RPMI7951 (cell line): Measurements from ENCODE around the gene KLC1. TPM values are rescaled to one million over a fixed set of nuclear protein-coding genes. Genes with fewer than 3 reads are reported as not detected.

Experiments
- DNase-seq: peaks from one replicate; pipeline ENCODE4 v3.0.0-alpha.2; 2012; ENCODE audit warnings: low read depth
- total RNA-seq: library from RNA; depleted of rRNA; stranded (reverse); fragments of >200 nt; shearing (Covaris generic); gene quantifications from 2 replicates; pipeline ENCODE4 v1.2.3, GENCODE V29; 2014

Gene KLC1
- total RNA-seq, 1 experiment from 2014 or later: 89.5 TPM

DNA sequence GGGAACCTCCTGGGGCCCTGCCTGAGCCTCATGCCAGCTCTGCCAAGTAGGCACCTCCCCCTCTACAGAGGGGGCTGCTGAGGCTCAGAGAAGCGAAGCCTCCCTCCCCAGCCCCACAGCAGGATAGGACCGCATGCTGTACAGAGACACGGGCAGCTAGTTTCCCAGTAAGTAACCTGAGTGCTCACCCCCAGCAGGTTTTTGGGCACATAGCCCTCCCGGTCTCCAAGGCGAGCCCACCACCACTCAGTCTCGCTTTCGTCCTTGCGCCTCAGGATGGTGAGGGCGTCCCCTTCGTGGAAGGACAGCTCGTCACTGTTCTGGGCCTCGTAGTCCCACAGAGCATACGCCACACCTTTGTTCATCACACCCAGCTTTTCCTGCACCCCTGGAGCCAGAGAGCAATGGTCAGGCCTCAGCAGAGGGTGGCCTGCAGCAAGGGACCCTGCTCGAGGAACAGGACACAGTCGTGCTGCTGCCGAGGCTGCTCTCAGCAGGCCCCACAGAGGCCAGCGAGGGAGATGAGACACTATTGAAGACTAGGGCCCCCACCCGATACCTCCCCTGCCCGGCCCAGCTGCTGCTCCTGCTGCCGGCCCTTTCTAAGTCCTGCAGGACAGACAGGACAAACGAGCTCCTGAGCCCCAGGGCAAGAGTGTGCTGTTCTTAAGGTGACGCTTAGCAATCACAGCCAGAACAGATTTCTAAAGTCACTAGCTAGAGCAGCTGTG, 107.0 kb downstream of the KLC1 start:
- DNase-seq: no peak

DNA sequence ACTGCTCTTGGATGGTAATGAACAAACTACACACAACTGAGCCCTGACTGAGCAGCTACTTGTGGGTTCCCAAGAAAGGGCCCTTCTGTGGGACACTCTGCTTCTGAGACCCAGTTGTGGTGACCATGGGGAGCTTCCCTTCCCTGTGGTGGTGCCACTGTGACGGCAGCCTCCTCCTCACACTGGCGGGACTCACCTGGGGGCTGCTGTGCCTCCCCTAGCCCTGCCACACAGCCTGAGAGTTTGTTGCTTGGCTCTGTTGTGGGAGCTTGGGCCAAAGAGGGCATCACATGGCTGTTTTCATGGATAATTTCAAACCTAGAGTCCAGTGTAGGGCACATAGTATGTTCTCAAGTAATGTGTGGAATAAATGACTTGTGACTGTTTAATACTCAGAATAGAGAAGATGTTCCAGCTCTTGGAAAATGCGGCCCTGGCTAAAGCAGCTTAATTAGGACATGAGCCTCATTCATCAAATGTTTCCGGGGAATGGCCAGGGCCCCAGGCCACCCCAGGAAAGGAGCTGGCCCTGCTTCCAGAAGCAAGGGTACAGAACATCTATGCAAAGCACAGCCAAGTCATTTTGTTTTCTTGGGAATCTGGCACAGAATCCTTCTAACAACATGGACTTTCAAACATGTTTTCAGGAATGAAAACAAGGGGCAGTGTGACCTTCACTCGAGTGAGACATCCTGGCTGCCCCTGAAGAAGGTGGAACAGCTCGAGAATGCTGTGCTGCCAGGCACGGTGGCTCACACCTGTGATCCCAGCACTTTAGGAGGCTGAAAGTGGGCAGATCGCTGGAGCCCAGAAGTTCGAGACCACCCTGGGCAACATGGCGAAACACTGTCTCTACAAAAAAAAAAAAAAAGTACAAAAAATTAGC, 107.8 kb downstream of the KLC1 start:
- DNase-seq: no peak

DNA sequence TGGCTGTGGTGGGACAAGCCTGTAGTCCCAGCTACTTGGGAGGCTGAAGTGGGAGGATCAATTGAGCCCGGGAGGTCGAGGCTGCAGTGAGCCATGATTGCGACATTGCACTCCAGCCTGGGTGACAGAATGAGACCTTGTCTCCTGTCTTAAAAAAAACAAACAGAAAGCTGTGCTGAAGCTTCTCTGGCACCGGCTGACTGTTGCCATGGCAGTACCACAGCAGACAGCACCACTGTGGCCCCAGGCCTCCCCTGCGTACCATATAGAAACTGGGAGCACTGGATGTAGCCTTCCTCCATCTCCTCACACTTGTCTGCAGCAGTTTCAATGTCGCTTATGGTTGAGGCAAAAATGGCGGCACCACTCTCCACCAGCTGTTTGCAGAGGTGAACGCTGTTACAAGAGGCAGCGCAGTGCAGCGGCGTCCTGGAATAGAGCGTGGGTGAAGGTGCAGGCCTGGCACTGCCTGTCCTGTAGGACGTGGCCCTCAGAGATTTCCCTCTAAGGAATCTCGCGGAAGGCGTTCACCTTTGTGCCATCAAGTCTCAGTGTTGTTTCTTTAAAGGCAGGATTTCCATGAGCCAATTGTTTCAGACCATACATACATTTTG, 108.5 kb downstream of the KLC1 start:
- no peak for DNase-seq

DNA sequence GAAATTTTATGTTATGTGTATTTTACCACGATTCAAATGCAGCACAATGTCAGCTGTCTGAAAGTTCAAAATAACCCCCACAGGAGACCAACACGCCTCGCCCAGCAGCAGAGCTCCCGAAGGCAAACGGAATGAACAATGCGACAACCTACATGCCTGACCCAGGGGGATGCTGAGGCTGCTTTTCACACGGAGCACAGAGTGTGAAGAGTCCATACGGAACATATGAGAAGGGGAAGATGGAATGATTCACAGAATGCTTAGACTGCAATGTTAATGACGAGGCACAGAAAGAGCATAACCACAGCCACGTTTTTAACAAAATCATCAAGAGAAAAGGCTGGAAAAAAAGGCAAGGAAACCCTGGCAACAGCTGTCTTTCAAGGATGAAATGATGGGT, 109.2 kb downstream of the KLC1 start:
- no peak for DNase-seq

DNA sequence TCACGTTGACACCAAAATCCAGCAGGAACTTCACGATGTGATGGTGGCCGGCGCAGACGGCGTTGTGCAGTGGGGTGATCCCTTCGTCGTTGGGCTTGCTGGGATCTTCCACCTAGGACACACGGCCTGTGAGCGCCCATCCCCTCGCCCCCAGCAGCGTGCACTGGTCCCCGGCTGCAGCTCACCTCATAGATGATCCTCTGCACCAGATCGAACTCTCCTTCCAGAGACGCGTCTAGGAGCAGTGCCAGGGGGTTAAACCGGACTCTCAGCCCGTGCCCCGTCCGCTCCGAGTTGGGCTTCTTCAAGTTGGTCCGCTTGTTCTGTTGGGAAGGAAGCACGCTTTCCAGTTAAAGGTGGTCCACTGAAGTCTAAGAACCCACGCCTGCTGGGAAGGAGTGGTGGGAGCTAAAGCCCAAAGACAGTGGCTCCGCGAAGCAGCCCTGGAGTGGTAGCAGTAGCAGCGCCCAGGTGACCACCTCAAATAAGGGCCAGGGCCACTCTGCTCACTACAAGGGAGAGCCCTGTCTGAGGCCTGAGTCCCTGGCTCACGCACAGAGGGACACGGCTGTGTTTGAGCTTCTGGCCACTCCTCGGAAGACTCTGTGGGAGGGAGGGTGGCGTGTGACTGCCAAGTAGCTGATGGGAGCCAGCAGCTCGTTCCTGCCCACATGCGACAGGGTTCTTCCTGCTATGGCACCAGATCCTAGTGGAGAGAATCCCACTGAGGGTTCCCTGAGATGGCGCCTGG, 109.9 kb downstream of the KLC1 start:
- no peak for DNase-seq

DNA sequence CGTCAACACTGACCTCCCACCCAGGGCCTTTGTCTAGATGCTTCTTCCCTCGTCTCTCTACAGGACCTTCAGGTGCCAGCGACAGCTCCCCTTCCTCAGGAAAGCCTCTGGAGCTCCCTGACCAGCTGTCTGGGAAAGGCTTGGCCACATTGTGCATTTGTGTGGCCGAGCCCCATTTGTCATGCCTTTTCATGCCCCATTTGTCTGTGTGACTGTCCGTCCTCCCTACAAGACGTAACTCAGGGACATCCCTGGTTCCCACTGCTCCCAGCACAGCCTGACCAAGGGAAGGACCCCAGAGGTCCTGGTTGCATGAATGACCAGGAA, 110.4 kb downstream of the KLC1 start:
- no peak for DNase-seq

DNA sequence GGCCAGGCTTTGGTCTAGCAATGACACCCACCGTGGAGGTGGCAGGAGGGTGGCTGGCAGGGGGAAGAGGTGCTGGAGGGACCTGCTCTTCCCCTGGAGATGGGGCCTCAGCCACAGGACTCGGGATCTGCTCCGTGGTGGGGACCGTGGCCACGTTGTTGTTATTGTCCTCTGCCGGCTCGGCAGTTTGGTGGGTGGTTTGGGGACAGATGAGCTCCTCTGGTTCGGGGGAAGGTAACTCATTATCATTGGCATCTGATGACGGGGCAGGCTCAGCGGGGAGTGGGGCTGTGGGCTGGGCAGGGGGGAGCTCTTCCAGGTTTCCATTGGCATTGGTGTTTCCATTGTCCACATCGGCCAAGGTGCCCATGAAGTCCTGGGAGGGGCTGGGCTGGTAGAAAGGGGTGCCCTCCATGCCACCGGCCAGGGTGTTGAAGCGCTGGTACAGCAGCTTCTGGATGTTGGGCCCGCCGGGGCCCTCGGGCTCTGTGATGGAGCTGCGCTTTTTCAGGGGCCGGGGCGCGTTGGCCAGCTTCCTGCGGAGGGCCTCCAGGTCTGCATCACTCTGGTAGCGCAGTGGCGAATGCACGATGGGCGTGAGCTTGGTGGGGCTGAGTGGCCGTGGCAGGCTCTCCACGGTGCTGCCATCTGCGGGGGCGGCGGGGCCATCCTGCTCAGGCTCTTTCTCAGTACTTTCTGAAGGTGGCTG, 110.9 kb downstream of the KLC1 start:
- no peak for DNase-seq

DNA sequence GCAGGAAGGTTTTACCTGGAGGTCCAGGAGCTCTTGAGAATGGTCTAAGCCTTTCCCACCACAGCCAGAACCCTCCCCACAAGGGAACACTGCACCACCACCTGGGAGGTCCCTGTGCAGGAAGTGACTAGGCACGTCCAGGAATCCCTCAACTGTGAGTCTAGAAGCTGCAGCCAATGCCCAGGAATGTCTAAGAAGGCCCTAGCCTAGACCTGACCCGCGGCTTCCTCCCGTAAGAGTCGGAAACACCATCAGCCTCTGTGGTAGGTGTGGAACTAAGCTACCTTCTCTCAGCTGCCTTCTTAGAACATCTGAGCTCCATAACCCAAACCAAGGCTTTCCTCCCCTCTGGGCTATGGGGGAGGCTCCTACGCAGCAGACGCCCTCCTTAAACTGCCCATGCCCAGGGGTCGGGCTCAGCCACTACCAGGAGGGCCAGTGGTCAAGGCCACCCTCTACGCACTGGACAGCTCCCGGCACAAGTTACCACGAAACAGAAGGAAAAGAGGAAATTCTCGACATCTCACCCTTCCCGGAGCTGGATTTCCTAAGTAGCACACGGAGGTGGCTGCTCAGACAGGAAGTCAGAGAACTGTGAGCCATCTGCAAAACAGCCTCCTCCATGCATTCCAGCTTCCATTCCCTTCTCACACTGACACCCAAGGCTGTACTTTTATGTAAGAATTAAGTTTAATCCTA, 112.1 kb downstream of the KLC1 start:
- DNase-seq: no peak

DNA sequence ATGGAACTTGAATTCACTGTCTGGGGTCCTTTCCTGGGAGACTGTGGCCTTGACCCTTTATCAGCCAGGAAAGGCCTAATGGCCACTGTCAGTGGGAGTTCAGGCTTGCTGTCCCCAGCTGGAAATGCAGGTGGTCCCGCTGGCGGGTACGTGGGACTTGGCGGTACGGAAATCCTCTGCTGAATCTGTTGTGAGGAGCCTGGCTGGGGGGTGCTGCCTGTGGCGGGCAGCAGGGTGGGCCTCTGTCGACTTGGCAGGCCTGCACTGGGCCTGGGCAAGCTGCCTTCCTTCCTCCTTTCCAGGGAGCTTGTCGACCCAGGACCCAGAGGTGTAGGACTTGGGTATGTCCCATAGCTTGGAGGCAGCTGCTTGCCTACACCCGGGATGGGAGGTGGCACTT, 112.9 kb downstream of the KLC1 start:
- DNase-seq: no peak

DNA sequence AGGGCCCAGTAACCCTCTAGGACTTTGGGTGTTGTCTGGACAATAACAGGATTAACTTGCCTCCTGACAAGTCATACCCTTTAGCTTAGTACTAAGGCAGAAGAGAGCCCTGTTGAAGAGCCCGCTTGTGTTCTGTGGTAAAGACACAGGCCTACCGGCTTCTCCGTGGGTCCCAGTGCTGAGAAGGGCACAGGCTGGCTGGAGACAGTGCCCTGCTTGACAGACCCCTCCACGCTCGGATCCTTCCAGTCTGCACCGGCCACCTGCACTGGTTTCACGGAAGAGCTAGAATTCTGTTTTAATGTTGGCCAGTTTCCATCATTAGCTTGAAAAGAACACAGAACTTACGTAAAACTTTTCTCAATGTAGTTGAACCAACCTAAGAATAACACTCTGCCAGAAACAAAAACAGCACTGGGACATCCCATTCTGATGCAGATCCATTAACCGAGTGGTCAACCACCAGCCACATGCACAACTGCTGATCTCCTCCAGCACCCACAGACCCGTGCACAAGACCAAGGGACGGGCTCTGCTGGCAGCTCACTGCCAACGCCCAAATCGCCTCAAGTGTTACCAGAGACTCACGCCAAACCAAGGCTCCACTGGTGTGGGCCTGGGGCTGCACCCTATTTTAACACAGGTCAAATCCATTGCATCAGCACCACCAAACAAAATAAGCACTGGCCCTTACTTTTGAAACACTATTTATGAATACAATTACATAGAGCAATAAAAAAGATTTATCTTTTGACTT, 113.7 kb downstream of the KLC1 start:
- no peak for DNase-seq

DNA sequence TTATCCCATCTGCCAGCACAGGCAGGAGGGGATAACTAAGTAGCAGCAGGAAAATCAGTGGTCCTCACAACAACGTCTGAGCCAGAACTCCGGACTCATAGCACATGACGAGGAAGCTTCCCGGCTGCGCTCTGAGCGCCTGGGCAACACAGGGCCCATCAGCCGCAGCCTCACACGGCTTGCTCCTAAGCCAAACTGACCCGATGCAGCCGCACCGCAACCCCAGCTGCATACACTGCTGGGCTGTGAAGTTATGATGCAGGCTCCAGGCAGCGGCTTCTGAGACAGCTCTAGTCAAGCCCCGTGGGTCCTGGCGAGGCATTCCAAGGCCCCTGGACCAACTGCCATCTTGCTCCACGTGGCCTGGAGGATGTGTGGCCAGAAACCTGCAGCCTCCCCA, 114.7 kb downstream of the KLC1 start:
- DNase-seq: no peak

DNA sequence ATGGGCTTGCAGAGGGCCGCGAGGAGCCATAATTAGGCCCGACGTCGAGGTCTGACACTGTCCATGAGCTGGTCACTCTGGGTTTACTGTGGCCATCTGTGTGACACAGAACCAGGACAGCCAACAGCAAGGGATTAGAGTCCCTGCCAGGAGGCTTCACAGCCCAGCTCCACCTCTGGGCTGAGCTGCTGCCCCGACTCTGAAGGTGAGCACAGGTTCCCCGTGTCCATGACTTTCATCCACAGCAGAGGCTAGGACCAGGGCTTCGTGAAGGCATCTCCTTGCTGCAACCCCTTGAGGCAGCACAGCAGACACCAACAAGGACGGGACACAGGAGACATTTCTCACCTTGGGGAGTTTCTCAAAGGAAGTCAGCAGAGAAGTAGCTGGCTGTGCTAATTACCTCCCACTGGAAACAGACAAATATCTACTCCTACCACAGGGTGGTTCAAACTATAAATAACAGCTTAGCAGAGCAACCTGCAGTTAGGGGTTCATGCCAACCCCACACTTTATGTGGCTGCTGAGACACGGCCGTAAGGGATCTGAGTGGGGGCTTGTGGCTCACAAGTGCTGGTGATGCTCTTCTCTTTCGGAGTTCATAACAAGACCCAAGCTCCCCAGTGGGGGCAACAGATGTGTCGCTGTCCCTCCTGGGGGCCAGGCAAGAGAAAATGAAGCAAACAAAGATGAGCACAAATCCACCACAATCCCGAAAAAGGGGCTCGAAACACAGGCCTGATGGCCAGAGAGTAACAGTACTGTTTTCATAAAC, 115.8 kb downstream of the KLC1 start:
- no peak for DNase-seq

DNA sequence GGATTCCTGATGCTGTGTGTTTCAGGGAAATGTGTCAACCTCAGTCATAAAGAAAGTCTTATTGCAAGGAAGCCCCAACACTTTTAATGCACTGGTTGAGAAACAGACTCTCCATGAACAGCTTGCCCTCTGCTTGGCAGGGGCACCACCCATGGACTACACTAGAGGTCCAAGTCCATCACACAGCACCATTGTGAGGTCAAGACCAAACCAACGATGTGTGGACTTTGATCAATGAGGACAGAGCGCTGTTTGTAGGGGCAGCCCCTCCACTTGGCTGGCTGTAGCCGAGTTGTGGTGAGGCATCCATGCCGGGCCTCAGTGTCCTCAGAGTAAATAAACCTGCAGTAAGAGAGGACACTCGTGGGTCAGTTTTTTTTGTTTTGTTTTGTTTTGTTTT, 116.4 kb downstream of the KLC1 start:
- no peak for DNase-seq

DNA sequence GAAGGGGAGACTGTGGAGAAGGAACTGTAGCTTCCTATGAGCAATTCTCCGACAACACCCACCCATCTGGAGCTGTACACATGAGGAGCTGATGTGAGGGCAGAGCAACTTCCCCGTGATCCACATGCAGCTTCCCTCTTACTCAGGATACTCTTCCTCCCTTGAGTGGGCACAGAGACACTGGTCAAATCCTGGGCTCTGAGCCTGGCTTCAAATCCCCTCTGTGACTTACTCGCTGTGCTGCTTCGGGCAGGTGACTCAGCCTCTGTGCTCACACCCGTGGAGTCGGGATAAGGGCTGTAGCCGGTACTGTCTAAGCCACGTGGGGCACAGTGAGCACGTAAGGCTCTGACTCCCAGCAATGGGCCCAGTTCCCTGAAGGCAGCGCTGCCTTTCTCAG, 117.7 kb downstream of the KLC1 start:
- peak; percentile 27 for DNase-seq

DNA sequence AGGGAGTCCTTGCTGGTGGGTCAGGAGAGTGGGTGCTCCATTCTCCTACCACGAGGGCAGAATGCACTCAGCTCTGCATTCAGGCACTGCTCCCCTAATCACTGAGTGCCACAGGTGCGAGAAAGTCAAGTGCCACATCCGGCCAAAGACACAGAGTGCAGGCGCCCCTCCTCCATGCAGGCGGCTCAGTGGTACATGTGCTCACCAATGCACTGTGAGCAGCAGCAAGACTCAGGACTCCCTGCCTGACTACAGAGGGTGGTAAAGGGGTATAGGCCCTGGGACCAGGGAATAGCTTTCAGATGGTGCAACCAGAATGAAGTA, 119.5 kb downstream of the KLC1 start:
- DNase-seq: no peak

DNA sequence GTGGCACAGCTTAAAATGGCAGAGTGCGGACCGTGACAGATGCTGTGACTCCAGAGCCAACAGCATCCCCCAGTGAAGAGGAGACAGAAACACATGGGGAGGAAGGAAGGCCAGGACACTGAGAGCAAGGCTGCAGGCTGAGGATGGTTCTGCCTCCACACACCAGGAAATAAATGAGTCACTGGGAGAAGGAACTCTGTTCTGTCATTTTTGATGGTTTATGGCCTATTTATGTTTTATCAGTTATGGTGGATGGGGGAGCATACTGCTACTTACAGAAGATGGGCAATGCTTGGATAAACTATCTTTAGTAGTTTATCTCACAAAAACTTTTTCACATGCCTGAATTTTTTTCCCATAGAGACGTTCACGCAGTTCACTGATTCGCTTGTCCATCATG, 120.4 kb downstream of the KLC1 start:
- DNase-seq: no peak

DNA sequence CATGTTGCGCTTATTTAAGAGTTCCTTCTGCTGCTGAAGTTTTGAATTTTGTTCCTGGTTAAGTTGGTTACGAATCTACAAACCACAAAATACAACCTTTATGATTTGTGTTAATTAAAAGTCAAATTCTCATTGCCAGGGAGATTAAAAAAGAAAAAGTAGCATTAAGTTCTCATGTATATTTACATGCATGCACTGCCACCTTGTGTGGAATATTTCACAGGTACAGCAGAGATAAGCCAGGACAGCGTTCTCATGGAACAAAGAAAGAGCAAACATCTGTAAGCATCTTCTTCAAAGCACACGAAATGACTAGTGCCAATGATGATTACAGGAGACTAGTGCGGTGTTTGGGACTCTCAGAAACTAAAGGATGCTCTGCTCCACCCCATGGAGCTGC, 120.8 kb downstream of the KLC1 start:
- DNase-seq: no peak
